ENCODE data around the gene CTNNA3. TPM values are rescaled to one million over a fixed set of nuclear protein-coding genes. Genes with fewer than 3 reads are reported as not detected.

The CTNNA3 gene
- total RNA-seq, 1 experiment from 2014 or later: 0.85 TPM

DNA sequence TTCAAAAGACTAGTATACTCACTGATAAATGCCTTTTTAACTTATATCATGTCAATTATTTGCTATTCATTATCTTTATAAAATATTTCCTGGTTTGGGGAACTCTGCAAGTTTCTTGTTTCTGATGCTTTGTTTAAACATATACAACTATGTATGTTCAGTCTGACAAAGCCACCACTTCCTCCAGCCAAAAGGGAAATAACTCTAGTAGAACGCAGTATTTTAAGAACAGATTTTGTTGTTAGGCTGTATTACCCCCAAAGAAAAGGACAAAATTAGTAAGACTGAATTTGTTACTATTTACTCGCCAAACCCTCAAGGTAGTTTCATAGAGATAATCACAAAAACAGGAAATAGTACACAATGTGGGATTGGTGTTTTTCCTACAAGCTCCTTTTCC, 691.3 kb downstream of the CTNNA3 start:
- no peak for ATAC-seq
- no peaks in the 10 kb centered on the region for H3K36me3 ChIP-seq (ENCODE audit: control insufficient read depth, insufficient read depth, low read length)
- H3K27ac ChIP-seq (ENCODE audit: low read length): no peak overlapping the region
- in situ Hi-C loops (cut with HindIII; ENCODE audit: low pct_unique_long_range_greater_than_20kb, low sequenced_read_pairs): no loop called here
- ChIA-PET CTCF (no interaction called here), POLR2A (no interaction called here)
- no TSS peak for BruUV-seq (replicated peaks)
- H3K27me3 ChIP-seq (ENCODE audit: control insufficient read depth, insufficient read depth, low read length): no peaks in the 10 kb centered on the region
- H3K4me1 ChIP-seq (ENCODE audit: control insufficient read depth, insufficient read depth, low read length): no peaks in the 10 kb centered on the region
- no peak overlapping the region for H3K4me3 ChIP-seq (ENCODE audit: low read depth in 2 of 2, low read length in 2 of 2)
- H3K9me3 ChIP-seq (ENCODE audit: control insufficient read depth, insufficient read depth, low read depth, low read length): no peaks in the 10 kb centered on the region; the same call in 1 of the 2 replicates
- intact Hi-C loops (cut with micrococcal nuclease; ENCODE audit: unreplicated experiment): no loop called here
- no peak for TF ChIP-seq POLR2AphosphoS5 (IDR thresholded peaks at IDR 0.05; ENCODE audit: low read depth, low read length)
- TF ChIP-seq, protein P1, sequence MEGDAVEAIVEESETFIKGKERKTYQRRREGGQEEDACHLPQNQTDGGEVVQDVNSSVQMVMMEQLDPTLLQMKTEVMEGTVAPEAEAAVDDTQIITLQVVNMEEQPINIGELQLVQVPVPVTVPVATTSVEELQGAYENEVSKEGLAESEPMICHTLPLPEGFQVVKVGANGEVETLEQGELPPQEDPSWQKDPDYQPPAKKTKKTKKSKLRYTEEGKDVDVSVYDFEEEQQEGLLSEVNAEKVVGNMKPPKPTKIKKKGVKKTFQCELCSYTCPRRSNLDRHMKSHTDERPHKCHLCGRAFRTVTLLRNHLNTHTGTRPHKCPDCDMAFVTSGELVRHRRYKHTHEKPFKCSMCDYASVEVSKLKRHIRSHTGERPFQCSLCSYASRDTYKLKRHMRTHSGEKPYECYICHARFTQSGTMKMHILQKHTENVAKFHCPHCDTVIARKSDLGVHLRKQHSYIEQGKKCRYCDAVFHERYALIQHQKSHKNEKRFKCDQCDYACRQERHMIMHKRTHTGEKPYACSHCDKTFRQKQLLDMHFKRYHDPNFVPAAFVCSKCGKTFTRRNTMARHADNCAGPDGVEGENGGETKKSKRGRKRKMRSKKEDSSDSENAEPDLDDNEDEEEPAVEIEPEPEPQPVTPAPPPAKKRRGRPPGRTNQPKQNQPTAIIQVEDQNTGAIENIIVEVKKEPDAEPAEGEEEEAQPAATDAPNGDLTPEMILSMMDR (IDR thresholded peaks at IDR 0.05): no peak
- TF ChIP-seq SIN3A (IDR thresholded peaks at IDR 0.05; ENCODE audit: borderline replicate concordance, insufficient read depth, low read depth, low read length): no peak
- no peak for TF ChIP-seq TCF7L2 (IDR thresholded peaks at IDR 0.05; ENCODE audit: low read depth, low read length)
- TF ChIP-seq, protein P2, sequence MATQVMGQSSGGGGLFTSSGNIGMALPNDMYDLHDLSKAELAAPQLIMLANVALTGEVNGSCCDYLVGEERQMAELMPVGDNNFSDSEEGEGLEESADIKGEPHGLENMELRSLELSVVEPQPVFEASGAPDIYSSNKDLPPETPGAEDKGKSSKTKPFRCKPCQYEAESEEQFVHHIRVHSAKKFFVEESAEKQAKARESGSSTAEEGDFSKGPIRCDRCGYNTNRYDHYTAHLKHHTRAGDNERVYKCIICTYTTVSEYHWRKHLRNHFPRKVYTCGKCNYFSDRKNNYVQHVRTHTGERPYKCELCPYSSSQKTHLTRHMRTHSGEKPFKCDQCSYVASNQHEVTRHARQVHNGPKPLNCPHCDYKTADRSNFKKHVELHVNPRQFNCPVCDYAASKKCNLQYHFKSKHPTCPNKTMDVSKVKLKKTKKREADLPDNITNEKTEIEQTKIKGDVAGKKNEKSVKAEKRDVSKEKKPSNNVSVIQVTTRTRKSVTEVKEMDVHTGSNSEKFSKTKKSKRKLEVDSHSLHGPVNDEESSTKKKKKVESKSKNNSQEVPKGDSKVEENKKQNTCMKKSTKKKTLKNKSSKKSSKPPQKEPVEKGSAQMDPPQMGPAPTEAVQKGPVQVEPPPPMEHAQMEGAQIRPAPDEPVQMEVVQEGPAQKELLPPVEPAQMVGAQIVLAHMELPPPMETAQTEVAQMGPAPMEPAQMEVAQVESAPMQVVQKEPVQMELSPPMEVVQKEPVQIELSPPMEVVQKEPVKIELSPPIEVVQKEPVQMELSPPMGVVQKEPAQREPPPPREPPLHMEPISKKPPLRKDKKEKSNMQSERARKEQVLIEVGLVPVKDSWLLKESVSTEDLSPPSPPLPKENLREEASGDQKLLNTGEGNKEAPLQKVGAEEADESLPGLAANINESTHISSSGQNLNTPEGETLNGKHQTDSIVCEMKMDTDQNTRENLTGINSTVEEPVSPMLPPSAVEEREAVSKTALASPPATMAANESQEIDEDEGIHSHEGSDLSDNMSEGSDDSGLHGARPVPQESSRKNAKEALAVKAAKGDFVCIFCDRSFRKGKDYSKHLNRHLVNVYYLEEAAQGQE (IDR thresholded peaks at IDR 0.05; ENCODE audit: insufficient read depth in 1 of 2, low read depth in 2 of 2, low read length in 1 of 2): no peak
- DNase-seq (ENCODE audit: low read depth, low spot score): no peak

DNA sequence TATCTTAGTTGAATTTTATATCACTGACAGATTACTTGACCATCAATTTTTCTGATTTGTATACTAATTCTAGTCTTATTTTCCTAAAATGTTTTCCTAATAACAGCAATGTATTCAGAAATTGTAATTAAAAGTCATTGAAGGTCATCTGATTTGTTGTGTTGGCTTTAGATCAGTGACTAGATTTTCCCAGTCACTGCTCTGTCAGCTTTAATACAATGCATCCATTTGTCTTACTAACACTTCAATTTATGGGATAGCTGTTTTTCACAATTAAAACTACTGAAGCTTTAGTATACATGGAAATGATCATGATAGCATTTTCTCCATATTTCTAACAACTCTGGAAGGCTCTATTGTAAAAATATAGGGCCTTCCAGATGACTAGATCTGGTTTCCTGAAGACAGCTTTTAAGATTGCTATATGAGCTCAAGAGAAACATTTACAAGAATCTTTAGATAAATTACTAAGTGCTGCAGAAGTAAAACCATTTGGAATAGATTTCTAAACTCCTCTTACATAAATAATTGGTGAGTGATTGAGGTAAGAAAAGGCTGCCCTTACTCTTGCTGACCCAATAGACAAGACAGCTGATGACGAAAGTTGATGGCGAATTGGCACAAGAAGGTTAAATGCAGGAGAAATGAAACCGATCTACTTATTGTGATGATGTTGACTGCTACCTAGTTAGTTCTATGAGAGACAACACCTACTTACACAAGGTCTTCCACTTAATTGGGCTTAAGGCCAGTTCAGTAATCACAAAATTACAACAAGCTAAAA, 696.0 kb downstream of the CTNNA3 start:
- Histone ChIP-seq H3K36me3 (ENCODE audit: control insufficient read depth, insufficient read depth, low read length) (no peaks in the 10 kb centered on the region), H3K27me3 (ENCODE audit: control insufficient read depth, insufficient read depth, low read length) (no peaks in the 10 kb centered on the region), H3K4me3 (ENCODE audit: low read depth in 2 of 2, low read length in 2 of 2) (no peak overlapping the region), H3K4me1 (ENCODE audit: control insufficient read depth, insufficient read depth, low read length) (no peaks in the 10 kb centered on the region), H3K27ac (ENCODE audit: low read length) (no peak overlapping the region), H3K9me3 (ENCODE audit: control insufficient read depth, insufficient read depth, low read depth, low read length) (no peaks in the 10 kb centered on the region)
- BruUV-seq (replicated peaks): no TSS peak
- in situ Hi-C loops (cut with HindIII; ENCODE audit: low pct_unique_long_range_greater_than_20kb, low sequenced_read_pairs) (no loop called here), intact Hi-C loops (cut with micrococcal nuclease; ENCODE audit: unreplicated experiment) (no loop called here)
- ATAC-seq (no peak), DNase-seq (ENCODE audit: low read depth, low spot score) (no peak)
- TF ChIP-seq POLR2AphosphoS5 (IDR thresholded peaks at IDR 0.05; ENCODE audit: low read depth, low read length): no peak
- TF ChIP-seq, protein P1 (IDR thresholded peaks at IDR 0.05): no peak
- no peak for TF ChIP-seq TCF7L2 (IDR thresholded peaks at IDR 0.05; ENCODE audit: low read depth, low read length)
- TF ChIP-seq SIN3A (IDR thresholded peaks at IDR 0.05; ENCODE audit: borderline replicate concordance, insufficient read depth, low read depth, low read length): no peak
- TF ChIP-seq, protein P2 (IDR thresholded peaks at IDR 0.05; ENCODE audit: insufficient read depth in 1 of 2, low read depth in 2 of 2, low read length in 1 of 2): no peak
- CTCF ChIA-PET: no interaction called here
- POLR2A ChIA-PET: interaction anchor here (0.6 kb wide), 1 partner anchor 36 kb away, joined by 3 read pairs; no protein-coding TSS in a partner anchor
